Measurements from ENCODE around the gene TMEM214.

DNA sequence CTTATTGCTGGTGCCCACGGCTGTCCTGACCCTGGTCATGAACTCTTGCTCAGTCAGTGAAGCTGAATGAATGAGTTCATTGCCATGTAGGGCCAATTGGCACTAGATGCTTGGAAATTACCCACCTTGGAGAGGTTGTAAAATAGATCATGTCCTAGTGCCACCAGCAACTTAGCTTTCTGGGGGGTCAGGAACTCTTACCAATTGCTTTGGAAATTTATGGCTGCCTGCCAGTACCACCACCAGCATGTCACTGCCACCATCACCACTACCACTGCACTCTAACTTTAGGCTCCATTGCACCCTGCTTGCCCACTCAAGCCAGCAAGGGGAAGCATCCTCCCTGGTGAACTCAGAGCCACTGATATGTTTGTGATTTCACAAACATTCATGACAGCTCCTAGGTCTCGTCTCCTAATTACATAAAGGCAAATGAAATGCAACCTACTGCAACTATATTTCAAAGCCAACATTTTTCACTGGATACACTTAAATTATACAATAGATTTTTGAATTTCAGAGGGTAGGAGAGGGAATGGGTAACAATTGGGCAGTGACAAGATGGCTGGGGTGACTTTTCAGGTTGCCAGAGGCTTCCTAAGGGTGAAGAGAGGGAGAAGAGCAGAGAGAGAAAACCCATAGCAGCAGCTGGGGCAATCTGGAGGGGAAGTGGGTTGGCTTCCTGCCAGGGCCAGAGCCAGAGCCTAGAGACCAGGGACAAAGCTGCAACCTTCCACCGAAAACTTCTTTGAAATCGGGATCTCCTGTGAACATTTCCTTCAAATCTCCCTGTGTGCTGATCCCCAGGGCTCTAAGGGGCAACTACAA is 42.2 kb downstream of the TMEM214 start:
- TF ChIP-seq GATA2 (IDR thresholded peaks at IDR 0.05; ENCODE audit: low read depth, low read length) = no peak
- TF ChIP-seq GATA3 (IDR thresholded peaks at IDR 0.05; ENCODE audit: low read depth, low read length) = no peak
